HCT116 (cell line): ENCODE data around the gene ALK. TPM values are rescaled to one million over a fixed set of nuclear protein-coding genes. Genes with fewer than 3 reads are reported as not detected.

ENCODE experiments used
- ATAC-seq: fragments of 200-7000 bp; cut with Tn5 transposase; 2 replicates; pipeline ENCODE4 v1.9.1; 2020; ENCODE audit warnings: mild to moderate bottlenecking, moderate library complexity
- BruUV-seq: library from RNA; stranded (reverse); fragments of 400-500 nt; replicated peaks from 2 replicates; lab custom pipeline; 2021; lab: Mats Ljungman, UMichigan
- CTCF ChIA-PET: fragments of 300-600 bp; sonication (Branson Sonifier 250); formaldehyde crosslinking; loops from one replicate; lab custom pipeline; 2021; ENCODE audit warnings: antibody characterized with exemption; lab: Charles Lee
- POLR2A ChIA-PET: fragments of 300-600, 350-600 bp; sonication (Branson Sonifier 250); formaldehyde crosslinking; loops from one replicate; lab custom pipeline; 2021; ENCODE audit warnings: antibody characterized with exemption; lab: Charles Lee
- RAD21 ChIA-PET, 2 experiments: fragments of 300-600 bp; sonication (Branson Sonifier 250); formaldehyde crosslinking; loops; one replicate each; lab custom pipeline; 2023; ENCODE audit warnings: low total read pairs in 2 of 2; ENCODE audit not compliant: uncharacterized antibody in 2 of 2, unreplicated experiment in 2 of 2, low non-redundant PET in 1 of 2; lab: Charles Lee
- DNase-seq: peaks from one replicate; pipeline ENCODE4 v3.0.0-alpha.2; 2010; ENCODE audit warnings: low read depth, low spot score
- H2AFZ ChIP-seq: fragments of 200-600 bp; shearing (Covaris generic), sonication (generic); 2 replicates; pipeline ENCODE4 v1.6.1; 2017; ENCODE audit warnings: low read depth, mixed run types, mixed read lengths, antibody characterized with exemption, low read length; ENCODE audit not compliant: poor library complexity, severe bottlenecking
- H3K27ac ChIP-seq: 2 replicates; pipeline ENCODE4 v1.5.1; 2012; ENCODE audit warnings: low read depth, low read length
- H3K27me3 ChIP-seq: fragments of 200-600 bp; sonication (generic); 2 replicates; pipeline ENCODE4 v1.6.1; 2016; ENCODE audit warnings: mixed run types, low read length, mixed read lengths; ENCODE audit not compliant: insufficient read depth
- H3K36me3 ChIP-seq, 2 experiments: fragments of 200-500 bp in 1 of 2; fragments of 200-600 bp in 1 of 2; sonication (Bioruptor generic) in 1 of 2; sonication (generic) in 1 of 2; 2 replicates each; pipeline versions ENCODE4 v1.5.1 to v1.6.1; 2014 to 2016; ENCODE audit warnings: low read length in 2 of 2, inconsistent platforms in 1 of 2, mixed read lengths in 1 of 2, mixed run types in 1 of 2; ENCODE audit not compliant: insufficient read depth in 2 of 2, control insufficient read depth in 1 of 2
- H3K4me1 ChIP-seq, 2 experiments: fragments of 200-600 bp in 1 of 2; sonication (generic) in 1 of 2; 2 replicates each; pipeline versions ENCODE4 v1.5.1 to v1.6.1; 2012 to 2017; ENCODE audit warnings: low read length in 2 of 2, inconsistent platforms in 1 of 2, mild to moderate bottlenecking in 1 of 2, mixed read lengths in 1 of 2, mixed run types in 1 of 2, moderate library complexity in 1 of 2; ENCODE audit not compliant: insufficient read depth in 2 of 2, control insufficient read depth in 1 of 2
- H3K4me2 ChIP-seq: fragments of 200-600 bp; sonication (generic); 2 replicates; pipeline ENCODE4 v1.6.1; 2017; ENCODE audit warnings: mixed run types, low read length, mixed read lengths
- H3K4me3 ChIP-seq, 2 experiments: fragments of 200-600 bp in 1 of 2; sonication (generic) in 1 of 2; replicated peaks in 1 of 2; 2 replicates each; pipeline ENCODE4 v1.5.1; 2011 to 2016; ENCODE audit warnings: low read length in 2 of 2, control low read depth in 1 of 2, low read depth in 1 of 2, mild to moderate bottlenecking in 1 of 2, mixed read lengths in 1 of 2, mixed run types in 1 of 2
- H3K79me2 ChIP-seq: fragments of 200-600 bp; sonication (generic); 2 replicates; pipeline ENCODE4 v1.6.1; 2017; ENCODE audit warnings: mild to moderate bottlenecking, mixed run types, low read length, moderate library complexity, mixed read lengths; ENCODE audit not compliant: insufficient read depth
- H3K9ac ChIP-seq: fragments of 200-600 bp; sonication (generic); 2 replicates; pipeline ENCODE4 v1.6.1; 2016; ENCODE audit warnings: low read length, mixed read lengths
- H3K9me2 ChIP-seq: fragments of 200-600 bp; sonication (generic), shearing (Covaris generic); 2 replicates; pipeline ENCODE4 v1.6.1; 2017; ENCODE audit warnings: mixed run types, mild to moderate bottlenecking, moderate library complexity; ENCODE audit not compliant: insufficient read depth
- H3K9me3 ChIP-seq, 2 experiments: fragments of 200-500 bp in 1 of 2; fragments of 200-600 bp in 1 of 2; sonication (Bioruptor generic) in 1 of 2; sonication (generic) in 1 of 2; 2 replicates each; pipeline ENCODE4 v1.6.1; 2014 to 2017; ENCODE audit warnings: low read length in 2 of 2, mixed read lengths in 2 of 2, inconsistent platforms in 1 of 2, low read depth in 1 of 2, mild to moderate bottlenecking in 1 of 2, mixed run types in 1 of 2, moderate library complexity in 1 of 2; ENCODE audit not compliant: control insufficient read depth in 1 of 2, insufficient read depth in 1 of 2
- H4K20me1 ChIP-seq: fragments of 200-600 bp; sonication (generic), shearing (Covaris generic); 2 replicates; pipeline ENCODE4 v1.6.1; 2017; ENCODE audit warnings: mixed run types, mild to moderate bottlenecking, moderate library complexity; ENCODE audit not compliant: insufficient read depth
- CBX3 ChIP-seq: IDR thresholded peaks from 2 replicates; pipeline ENCODE4 v1.6.1; 2012; ENCODE audit warnings: low read depth
- CEBPB ChIP-seq: IDR thresholded peaks from 2 replicates; pipeline ENCODE4 v1.6.1; 2012; ENCODE audit warnings: low read depth
- EGR1 ChIP-seq: IDR thresholded peaks from 2 replicates; pipeline ENCODE4 v1.6.1; 2012; ENCODE audit warnings: low read depth
- EZH2 ChIP-seq: fragments of 200-600 bp; sonication (generic); IDR thresholded peaks from 2 replicates; pipeline ENCODE4 v1.6.1; 2017; ENCODE audit warnings: antibody characterized with exemption, mixed run types
- EZH2phosphoT487 ChIP-seq: fragments of 200-600 bp; IDR thresholded peaks from 2 replicates; pipeline ENCODE4 v1.6.1; 2018; ENCODE audit warnings: antibody characterized with exemption, borderline replicate concordance
- FOSL1 ChIP-seq: IDR thresholded peaks from 2 replicates; pipeline ENCODE4 v1.6.1; 2012; ENCODE audit warnings: low read depth
- JUND ChIP-seq: IDR thresholded peaks from 2 replicates; pipeline ENCODE4 v1.6.1; 2012
- POLR2A ChIP-seq: IDR thresholded peaks from 2 replicates; pipeline ENCODE4 v1.7.0; 2011; ENCODE audit warnings: borderline replicate concordance; ENCODE audit not compliant: insufficient read depth, insufficient read length; ENCODE audit errors: extremely low read depth
- POLR2AphosphoS5 ChIP-seq: IDR thresholded peaks from 2 replicates; pipeline ENCODE4 v1.6.1; 2011; ENCODE audit warnings: mild to moderate bottlenecking, low read depth, low read length, moderate library complexity
- SIN3A ChIP-seq: IDR thresholded peaks from 2 replicates; pipeline ENCODE4 v1.6.1; 2012; ENCODE audit warnings: low read depth
- SRF ChIP-seq: IDR thresholded peaks from 2 replicates; pipeline ENCODE4 v1.6.1; 2012; ENCODE audit warnings: low read depth
- YY1 ChIP-seq: IDR thresholded peaks from 2 replicates; pipeline ENCODE4 v1.6.1; 2011; ENCODE audit warnings: low read length, low read depth, moderate library complexity, mild to moderate bottlenecking; ENCODE audit not compliant: insufficient replicate concordance; ENCODE audit errors: extremely low read depth
- ZFX ChIP-seq: fragments of 450-650 bp; IDR thresholded peaks from 2 replicates; pipeline ENCODE4 v1.6.1; 2017
- ZNF274 ChIP-seq: fragments of 200-500 bp; sonication (Bioruptor generic); IDR thresholded peaks from 2 replicates; pipeline ENCODE4 v1.6.1; 2014; ENCODE audit warnings: mild to moderate bottlenecking, low read depth, low read length, inconsistent platforms
- intact Hi-C: fragments of 100-400 bp; cut with micrococcal nuclease; formaldehyde crosslinking; loops from 2 replicates; pipeline ENCODE4 v1.10.0; 2022
- total RNA-seq: library from RNA; stranded (reverse); gene quantifications from one replicate; pipeline ENCODE4 v1.2.1, GENCODE V29; 2021; ENCODE audit not compliant: unreplicated experiment
- TF ChIP-seq, protein P1 (sequence below): IDR thresholded peaks from 2 replicates; pipeline ENCODE4 v1.6.1; 2012
- TF ChIP-seq, protein P2 (sequence below): IDR thresholded peaks from 2 replicates; pipeline ENCODE4 v1.6.1; 2011; ENCODE audit warnings: mild to moderate bottlenecking, low read length, moderate library complexity; ENCODE audit not compliant: insufficient replicate concordance; ENCODE audit errors: extremely low read depth
- TF ChIP-seq, protein P3 (sequence below): IDR thresholded peaks from 2 replicates; pipeline ENCODE4 v1.6.1; 2012
- TF ChIP-seq, protein P4 (sequence below): IDR thresholded peaks from 2 replicates; pipeline ENCODE4 v1.6.1; 2012; ENCODE audit warnings: low read depth

The ALK gene
- total RNA-seq, 1 experiment from 2014 or later = not detected

DNA sequence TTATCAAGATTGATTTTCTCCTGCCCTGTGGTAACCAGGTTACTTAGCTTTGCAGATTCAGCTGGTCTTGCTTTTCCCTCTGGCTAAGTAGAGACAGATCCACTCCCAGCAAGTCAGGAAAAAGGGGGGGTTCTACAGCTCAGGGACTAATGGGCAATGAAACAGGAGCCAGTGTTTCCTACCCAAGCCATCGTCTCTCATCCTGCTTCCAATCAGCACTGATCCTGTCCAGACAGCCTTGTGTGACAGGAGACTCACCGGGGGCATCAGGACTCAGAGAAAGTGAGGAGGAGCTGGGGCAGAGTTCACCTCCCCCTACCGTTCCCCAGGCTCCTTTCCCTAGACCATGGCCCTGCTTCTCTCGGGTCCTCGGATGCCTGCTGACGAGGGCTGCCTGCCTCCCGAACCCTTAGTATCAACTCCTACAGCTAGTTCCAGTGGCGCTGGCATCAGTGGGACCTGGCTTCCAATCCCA, 307.6 kb downstream of the ALK start:
- ChIA-PET POLR2A (no interaction called here), RAD21 (no interaction called here), CTCF (no interaction called here)
- Histone ChIP-seq H3K9me2 (no peaks in the 10 kb centered on the region), H4K20me1 (no peaks in the 10 kb centered on the region), H2AFZ (no peak overlapping the region), H3K27ac (no peak overlapping the region), H3K4me1 (no peaks in the 10 kb centered on the region), H3K9me3 (no peaks in the 10 kb centered on the region), H3K27me3 (peaks cover 55% of the 10 kb centered on the region), H3K4me2 (no peak overlapping the region), H3K79me2 (no peaks in the 10 kb centered on the region), H3K36me3 (no peaks in the 10 kb centered on the region), H3K9ac (no peak overlapping the region), H3K4me3 (no peak overlapping the region)
- TF ChIP-seq, protein P1, sequence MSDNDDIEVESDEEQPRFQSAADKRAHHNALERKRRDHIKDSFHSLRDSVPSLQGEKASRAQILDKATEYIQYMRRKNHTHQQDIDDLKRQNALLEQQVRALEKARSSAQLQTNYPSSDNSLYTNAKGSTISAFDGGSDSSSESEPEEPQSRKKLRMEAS = no peak
- no peak for TF ChIP-seq EZH2phosphoT487
- TF ChIP-seq CBX3 = no peak
- TF ChIP-seq POLR2AphosphoS5 = no peak
- no peak for TF ChIP-seq POLR2A
- TF ChIP-seq EGR1 = no peak
- TF ChIP-seq, protein P2, sequence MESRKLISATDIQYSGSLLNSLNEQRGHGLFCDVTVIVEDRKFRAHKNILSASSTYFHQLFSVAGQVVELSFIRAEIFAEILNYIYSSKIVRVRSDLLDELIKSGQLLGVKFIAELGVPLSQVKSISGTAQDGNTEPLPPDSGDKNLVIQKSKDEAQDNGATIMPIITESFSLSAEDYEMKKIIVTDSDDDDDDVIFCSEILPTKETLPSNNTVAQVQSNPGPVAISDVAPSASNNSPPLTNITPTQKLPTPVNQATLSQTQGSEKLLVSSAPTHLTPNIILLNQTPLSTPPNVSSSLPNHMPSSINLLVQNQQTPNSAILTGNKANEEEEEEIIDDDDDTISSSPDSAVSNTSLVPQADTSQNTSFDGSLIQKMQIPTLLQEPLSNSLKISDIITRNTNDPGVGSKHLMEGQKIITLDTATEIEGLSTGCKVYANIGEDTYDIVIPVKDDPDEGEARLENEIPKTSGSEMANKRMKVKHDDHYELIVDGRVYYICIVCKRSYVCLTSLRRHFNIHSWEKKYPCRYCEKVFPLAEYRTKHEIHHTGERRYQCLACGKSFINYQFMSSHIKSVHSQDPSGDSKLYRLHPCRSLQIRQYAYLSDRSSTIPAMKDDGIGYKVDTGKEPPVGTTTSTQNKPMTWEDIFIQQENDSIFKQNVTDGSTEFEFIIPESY = no peak
- no peak for ATAC-seq
- intact Hi-C loops = no loop called here
- no peak for DNase-seq
- BruUV-seq = no TSS peak

DNA sequence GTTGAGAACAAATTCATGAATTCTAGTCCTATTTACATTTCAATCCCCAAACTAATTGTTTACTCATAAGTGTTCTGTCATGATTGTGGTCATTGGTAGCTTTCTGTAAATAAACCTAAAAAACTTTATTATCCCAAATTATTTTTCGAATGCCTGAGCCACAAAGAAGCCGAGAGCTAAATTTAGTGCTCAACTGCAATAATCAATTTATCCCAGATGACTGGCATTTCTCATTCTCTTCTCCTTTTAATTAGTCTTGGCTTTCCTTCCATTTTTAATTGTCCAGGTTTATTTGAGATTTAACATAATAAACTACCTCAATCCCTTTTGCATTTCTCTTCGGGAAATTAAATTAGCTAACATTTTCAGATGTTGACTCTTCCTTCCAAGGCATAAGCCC, 308.3 kb downstream of the ALK start:
- H3K27ac ChIP-seq = no peak overlapping the region
- no peak for ATAC-seq
- H3K4me2 ChIP-seq = no peak overlapping the region
- H3K9ac ChIP-seq = no peak overlapping the region
- no peaks in the 10 kb centered on the region for H4K20me1 ChIP-seq
- no peaks in the 10 kb centered on the region for H3K9me2 ChIP-seq
- ChIA-PET RAD21 (no interaction called here), CTCF (no interaction called here), POLR2A (no interaction called here)
- H2AFZ ChIP-seq = no peak overlapping the region
- no peaks in the 10 kb centered on the region for H3K4me1 ChIP-seq
- no peak overlapping the region for H3K4me3 ChIP-seq
- H3K36me3 ChIP-seq = no peaks in the 10 kb centered on the region
- H3K79me2 ChIP-seq = no peaks in the 10 kb centered on the region
- H3K9me3 ChIP-seq = no peaks in the 10 kb centered on the region
- BruUV-seq = no TSS peak
- peaks cover 55% of the 10 kb centered on the region for H3K27me3 ChIP-seq
- intact Hi-C loops = no loop called here
- no peak for DNase-seq
- TF ChIP-seq JUND (no peak), ZNF274 (no peak), FOSL1 (no peak), EZH2phosphoT487 (no peak), EGR1 (no peak), SIN3A (no peak), YY1 (no peak), SRF (no peak), EZH2 (no peak), ZFX (no peak), CEBPB (no peak)
- TF ChIP-seq, protein P3, sequence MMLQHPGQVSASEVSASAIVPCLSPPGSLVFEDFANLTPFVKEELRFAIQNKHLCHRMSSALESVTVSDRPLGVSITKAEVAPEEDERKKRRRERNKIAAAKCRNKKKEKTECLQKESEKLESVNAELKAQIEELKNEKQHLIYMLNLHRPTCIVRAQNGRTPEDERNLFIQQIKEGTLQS = no peak
- TF ChIP-seq, protein P4, sequence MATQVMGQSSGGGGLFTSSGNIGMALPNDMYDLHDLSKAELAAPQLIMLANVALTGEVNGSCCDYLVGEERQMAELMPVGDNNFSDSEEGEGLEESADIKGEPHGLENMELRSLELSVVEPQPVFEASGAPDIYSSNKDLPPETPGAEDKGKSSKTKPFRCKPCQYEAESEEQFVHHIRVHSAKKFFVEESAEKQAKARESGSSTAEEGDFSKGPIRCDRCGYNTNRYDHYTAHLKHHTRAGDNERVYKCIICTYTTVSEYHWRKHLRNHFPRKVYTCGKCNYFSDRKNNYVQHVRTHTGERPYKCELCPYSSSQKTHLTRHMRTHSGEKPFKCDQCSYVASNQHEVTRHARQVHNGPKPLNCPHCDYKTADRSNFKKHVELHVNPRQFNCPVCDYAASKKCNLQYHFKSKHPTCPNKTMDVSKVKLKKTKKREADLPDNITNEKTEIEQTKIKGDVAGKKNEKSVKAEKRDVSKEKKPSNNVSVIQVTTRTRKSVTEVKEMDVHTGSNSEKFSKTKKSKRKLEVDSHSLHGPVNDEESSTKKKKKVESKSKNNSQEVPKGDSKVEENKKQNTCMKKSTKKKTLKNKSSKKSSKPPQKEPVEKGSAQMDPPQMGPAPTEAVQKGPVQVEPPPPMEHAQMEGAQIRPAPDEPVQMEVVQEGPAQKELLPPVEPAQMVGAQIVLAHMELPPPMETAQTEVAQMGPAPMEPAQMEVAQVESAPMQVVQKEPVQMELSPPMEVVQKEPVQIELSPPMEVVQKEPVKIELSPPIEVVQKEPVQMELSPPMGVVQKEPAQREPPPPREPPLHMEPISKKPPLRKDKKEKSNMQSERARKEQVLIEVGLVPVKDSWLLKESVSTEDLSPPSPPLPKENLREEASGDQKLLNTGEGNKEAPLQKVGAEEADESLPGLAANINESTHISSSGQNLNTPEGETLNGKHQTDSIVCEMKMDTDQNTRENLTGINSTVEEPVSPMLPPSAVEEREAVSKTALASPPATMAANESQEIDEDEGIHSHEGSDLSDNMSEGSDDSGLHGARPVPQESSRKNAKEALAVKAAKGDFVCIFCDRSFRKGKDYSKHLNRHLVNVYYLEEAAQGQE = no peak
